Measurements from ENCODE around the gene LCN10. TPM values are rescaled to one million over a fixed set of nuclear protein-coding genes. Genes with fewer than 3 reads are reported as not detected.
A peak's percentile ranks its signal among the peaks of the same experiment; 100 is the strongest.

Gene LCN10
- total and polyA plus RNA-seq, 9 of the 15 experiments (the other 6 are each of a cell fraction or from before 2014, with no cell fraction given): 0.10 to 0.21 (median 0.14) TPM; not detected in 6

GRCh38 chr9:136700959-136701667 lies 41.6 kb downstream of the LCN10 start (continued):
- TF ChIP-seq HMGXB4 (CRISPR knock-in tag; IDR thresholded peaks at IDR 0.05) (no peak), ZNF384 (IDR thresholded peaks at IDR 0.05; ENCODE audit: low read depth, low read length) (peak; percentile 81), YY1 (IDR thresholded peaks at IDR 0.05; ENCODE audit: borderline replicate concordance in 1 of 3, control insufficient read depth in 1 of 3, extremely low read depth in 1 of 3, insufficient read depth in 3 of 3, insufficient read length in 1 of 3, insufficient replicate concordance in 2 of 3, low read depth in 1 of 3, low read length in 2 of 3) (no peak), ARID1B (IDR thresholded peaks at IDR 0.05) (0 out of 2 replicates have a peak, but pooled peaks have one; percentile 5), BMI1 (IDR thresholded peaks at IDR 0.05; ENCODE audit: low read length) (no peak), STAT5B (CRISPR knock-in tag; IDR thresholded peaks at IDR 0.05) (no peak), ELF4 (CRISPR knock-in tag; IDR thresholded peaks at IDR 0.05) (no peak), CBX3 (IDR thresholded peaks at IDR 0.05; ENCODE audit: borderline replicate concordance in 1 of 2, low read length in 2 of 2) (no peak), HINFP (tag; conservative IDR thresholded peaks at IDR 0.05; ENCODE audit: low read depth) (no peak), PBX2 (CRISPR knock-in tag; IDR thresholded peaks at IDR 0.05; ENCODE audit: low read depth) (no peak), PBX2 (tag; conservative IDR thresholded peaks at IDR 0.05; ENCODE audit: low read depth) (0 out of 2 replicates have a peak, but pooled peaks have one; percentile 7), ZNF77 (CRISPR knock-in tag; IDR thresholded peaks at IDR 0.05) (no peak), NFXL1 (CRISPR knock-in tag; IDR thresholded peaks at IDR 0.05) (0 out of 2 replicates have a peak, but pooled peaks have one; percentile 41), CSDE1 (IDR thresholded peaks at IDR 0.05) (no peak), SMARCA4 (IDR thresholded peaks at IDR 0.05) (peak; percentile 38; the same call in 1 of the 2 replicates), SAFB (IDR thresholded peaks at IDR 0.05; ENCODE audit: borderline replicate concordance, low read depth, low read length) (no peak), KDM5B (IDR thresholded peaks at IDR 0.05; ENCODE audit: insufficient replicate concordance, low read depth, low read length) (peak; percentile 30), RFX5 (IDR thresholded peaks at IDR 0.05; ENCODE audit: low read depth, low read length) (no peak), KDM1A (IDR thresholded peaks at IDR 0.05) (no peak), KLF10 (CRISPR knock-in tag; IDR thresholded peaks at IDR 0.05) (no peak)
